LNCaP clone FGC (cell line): ENCODE data around the gene EMCN.

ENCODE experiments used
- DNase-seq: peaks from one replicate; pipeline ENCODE4 v3.0.0-alpha.2; 2011; ENCODE audit warnings: low read depth
- H3K4me3 ChIP-seq: 2 replicates; pipeline ENCODE4 v1.5.1; 2011; ENCODE audit warnings: mild to moderate bottlenecking, low read depth, low read length, control low read depth
- TF ChIP-seq, protein P1 (sequence below): IDR thresholded peaks from 2 replicates; pipeline ENCODE4 v1.5.1; 2012; ENCODE audit warnings: mild to moderate bottlenecking; ENCODE audit not compliant: control insufficient read depth, insufficient read depth; ENCODE audit errors: extremely low read depth

The EMCN gene, protein sequence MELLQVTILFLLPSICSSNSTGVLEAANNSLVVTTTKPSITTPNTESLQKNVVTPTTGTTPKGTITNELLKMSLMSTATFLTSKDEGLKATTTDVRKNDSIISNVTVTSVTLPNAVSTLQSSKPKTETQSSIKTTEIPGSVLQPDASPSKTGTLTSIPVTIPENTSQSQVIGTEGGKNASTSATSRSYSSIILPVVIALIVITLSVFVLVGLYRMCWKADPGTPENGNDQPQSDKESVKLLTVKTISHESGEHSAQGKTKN

DNA sequence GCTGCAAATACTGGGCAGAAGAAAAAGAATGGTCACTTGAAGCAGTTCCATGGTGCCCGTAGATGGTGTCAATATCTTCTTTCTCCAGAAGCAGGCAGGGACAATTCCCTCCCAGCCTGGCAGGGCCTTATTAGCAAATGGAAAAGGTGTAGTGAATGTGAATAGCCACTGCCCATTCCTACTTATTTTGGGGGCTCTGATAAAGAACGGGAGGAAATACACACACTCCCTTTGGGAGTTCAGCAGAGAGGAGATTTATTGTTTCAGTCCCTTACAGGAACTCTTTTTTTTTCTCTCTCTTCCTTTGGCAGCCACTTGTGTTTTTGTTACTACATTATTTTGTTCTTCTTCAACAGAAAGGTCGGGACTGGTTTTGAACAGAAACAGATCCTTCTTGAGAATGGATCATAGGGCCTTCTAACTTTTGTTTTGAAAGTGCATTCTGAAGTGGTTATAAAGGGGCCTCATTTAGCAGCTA, at the start of gene EMCN:
EMCN (minus strand) TSS at position 159 of the 478 bp plus-strand sequence; CDS start at position 51, 108 bp downstream.
- TF ChIP-seq, protein P1, sequence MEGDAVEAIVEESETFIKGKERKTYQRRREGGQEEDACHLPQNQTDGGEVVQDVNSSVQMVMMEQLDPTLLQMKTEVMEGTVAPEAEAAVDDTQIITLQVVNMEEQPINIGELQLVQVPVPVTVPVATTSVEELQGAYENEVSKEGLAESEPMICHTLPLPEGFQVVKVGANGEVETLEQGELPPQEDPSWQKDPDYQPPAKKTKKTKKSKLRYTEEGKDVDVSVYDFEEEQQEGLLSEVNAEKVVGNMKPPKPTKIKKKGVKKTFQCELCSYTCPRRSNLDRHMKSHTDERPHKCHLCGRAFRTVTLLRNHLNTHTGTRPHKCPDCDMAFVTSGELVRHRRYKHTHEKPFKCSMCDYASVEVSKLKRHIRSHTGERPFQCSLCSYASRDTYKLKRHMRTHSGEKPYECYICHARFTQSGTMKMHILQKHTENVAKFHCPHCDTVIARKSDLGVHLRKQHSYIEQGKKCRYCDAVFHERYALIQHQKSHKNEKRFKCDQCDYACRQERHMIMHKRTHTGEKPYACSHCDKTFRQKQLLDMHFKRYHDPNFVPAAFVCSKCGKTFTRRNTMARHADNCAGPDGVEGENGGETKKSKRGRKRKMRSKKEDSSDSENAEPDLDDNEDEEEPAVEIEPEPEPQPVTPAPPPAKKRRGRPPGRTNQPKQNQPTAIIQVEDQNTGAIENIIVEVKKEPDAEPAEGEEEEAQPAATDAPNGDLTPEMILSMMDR, result no peak
- no peak within 1 kb of the TSS for H3K4me3 ChIP-seq
- no peak for DNase-seq

DNA sequence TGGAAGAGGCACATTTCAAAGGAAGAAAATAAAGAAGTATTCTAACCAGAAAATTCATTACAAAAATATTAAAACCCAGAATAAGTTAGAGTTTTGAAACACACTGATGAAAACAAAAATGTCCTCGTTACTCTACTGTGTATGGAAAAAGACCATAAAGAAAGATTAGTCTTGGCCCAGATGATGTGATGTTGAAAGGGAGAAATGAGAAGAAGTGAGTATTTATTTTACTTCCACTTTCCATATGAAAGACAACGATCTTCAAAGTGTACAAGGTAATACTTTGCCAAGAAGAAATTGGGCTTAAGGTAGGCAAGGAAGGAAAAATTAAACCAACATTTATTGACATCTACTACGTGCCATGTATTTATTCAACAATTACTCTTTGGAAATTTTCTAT, 48.6 kb upstream of the EMCN start:
- TF ChIP-seq, protein P1, result no peak
- no peak for DNase-seq

DNA sequence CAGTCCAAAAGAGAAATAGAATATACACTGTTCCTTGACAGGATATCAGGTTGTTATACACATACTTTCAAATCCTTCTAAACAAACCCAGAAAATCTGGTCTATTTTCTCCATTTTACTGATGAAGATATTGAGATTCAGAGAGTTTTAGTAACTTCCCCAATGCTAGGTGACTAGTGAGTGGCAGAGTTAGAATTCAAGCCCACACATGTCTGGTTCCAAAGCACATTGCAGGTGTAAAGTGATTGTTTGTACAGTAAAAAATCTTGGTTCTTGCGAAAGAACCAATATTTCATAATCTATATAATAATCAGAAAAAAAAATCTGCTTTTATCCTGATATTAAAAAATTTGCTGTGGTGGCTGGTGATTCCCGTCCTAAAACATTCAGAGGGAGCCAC, 39.5 kb upstream of the EMCN start:
- TF ChIP-seq, protein P1, result no peak
- DNase-seq, result no peak
- no peak overlapping the region for H3K4me3 ChIP-seq

More for the DNA sequence above, 48.6 kb upstream of the EMCN start:
- H3K4me3 ChIP-seq, result no peak overlapping the region

DNA sequence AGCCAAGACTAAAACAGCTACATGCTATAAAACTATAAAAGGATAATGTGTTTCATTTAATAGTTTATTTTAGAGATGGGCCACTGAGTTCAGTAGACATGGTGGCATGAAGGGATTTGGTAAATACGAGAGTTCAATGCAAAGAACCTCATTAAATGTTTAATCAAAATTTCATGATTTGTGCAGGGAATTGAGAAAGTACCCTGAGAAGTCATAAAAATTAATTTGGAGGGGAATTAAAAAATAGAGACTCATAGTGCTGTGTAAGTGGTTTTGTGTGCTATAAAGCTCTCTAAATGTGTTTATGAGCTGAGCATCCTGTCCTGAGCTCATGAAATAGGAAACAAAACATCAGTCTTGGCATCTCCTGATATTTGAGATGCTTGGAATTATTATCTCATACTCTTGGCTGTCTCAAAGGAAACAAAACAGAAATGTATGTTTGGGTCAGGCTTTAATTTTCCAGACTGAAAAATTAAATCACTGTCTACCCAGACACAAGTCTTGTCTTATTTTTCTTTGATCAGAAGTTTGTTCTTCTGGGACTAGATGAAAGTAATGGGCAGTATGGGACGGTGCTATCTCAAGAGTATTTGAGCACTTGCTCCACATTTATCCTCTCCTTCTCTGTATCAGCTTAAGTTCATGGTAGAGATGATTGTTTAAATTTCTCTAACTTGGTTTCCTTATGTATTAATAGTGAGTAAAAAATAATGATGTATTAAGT, 38.0 kb upstream of the EMCN start:
- H3K4me3 ChIP-seq, result no peak overlapping the region
- DNase-seq, result peak; percentile 75
- TF ChIP-seq, protein P1, result no peak

DNA sequence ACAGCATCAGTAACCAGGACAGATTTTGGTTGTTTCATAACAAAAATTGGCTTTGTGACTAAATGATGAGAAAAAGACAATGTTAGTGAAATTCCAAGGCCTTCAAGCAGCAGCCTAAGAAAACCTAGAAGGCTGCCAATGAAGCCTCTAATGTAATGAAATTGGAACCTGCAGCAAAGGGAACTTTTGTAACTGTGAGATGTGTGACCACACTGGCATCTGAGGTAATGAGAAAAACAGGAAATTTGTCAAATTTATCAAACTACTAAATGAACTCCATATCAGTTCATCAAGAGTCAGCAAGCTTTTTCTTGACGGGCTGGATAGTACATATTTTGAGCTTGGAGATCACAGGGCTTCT, 30.4 kb upstream of the EMCN start:
- DNase-seq, result no peak
- H3K4me3 ChIP-seq, result no peak overlapping the region
- TF ChIP-seq, protein P1, result no peak

DNA sequence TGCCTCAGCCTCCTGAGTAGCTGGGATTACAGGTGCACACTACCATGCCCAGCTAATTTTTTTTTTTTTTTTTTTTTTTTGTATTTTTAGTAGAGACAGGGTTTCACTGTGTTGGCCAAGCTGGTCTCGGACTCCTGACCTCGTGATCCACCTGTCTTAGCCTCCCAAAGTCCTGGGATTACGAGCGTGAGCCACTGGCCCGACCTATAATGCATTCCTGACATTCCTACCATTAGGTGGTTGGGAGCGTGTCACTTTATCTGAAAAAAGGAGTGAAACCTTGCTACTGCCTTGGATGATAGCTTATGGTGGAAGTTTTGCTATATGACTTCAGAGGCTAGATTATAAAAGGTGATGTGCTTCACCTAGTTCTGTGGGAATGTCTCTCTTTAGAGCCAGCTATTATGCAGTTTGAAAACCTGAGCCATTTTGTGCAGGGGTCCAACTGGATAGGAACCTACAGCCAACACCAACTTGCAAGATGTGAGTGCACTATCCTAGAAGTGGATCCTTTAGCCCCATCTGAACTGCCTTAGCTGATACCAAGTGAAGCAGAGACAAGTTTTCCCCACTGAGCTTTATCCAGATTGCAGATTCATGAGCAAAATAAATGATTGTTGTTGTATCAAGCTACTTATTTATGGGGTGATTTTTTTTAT, 29.8 kb upstream of the EMCN start:
- DNase-seq, result no peak
- H3K4me3 ChIP-seq, result no peak overlapping the region
- TF ChIP-seq, protein P1, result no peak
